ENCODE data around the gene LRRC49. TPM values are rescaled to one million over a fixed set of nuclear protein-coding genes. Genes with fewer than 3 reads are reported as not detected.

LRRC49 gene
- total RNA-seq, 1 experiment from 2014 or later, result 9.2 TPM

- intact Hi-C loops (cut with micrococcal nuclease; ENCODE audit: unreplicated experiment), result loop anchor here (5.0 kb wide), 1 partner anchor 199 kb away; no protein-coding TSS in a partner anchor
- H3K27me3 ChIP-seq (replicated peaks; ENCODE audit: insufficient read depth, low read depth, low read length, poor library complexity), result no peaks in the 10 kb centered on the region
- ChIA-PET POLR2A (ENCODE audit: low non-redundant PET) (no interaction called here), CTCF (no interaction called here)
- no peak for DNase-seq (ENCODE audit: low spot score)
- TF ChIP-seq, protein P1, sequence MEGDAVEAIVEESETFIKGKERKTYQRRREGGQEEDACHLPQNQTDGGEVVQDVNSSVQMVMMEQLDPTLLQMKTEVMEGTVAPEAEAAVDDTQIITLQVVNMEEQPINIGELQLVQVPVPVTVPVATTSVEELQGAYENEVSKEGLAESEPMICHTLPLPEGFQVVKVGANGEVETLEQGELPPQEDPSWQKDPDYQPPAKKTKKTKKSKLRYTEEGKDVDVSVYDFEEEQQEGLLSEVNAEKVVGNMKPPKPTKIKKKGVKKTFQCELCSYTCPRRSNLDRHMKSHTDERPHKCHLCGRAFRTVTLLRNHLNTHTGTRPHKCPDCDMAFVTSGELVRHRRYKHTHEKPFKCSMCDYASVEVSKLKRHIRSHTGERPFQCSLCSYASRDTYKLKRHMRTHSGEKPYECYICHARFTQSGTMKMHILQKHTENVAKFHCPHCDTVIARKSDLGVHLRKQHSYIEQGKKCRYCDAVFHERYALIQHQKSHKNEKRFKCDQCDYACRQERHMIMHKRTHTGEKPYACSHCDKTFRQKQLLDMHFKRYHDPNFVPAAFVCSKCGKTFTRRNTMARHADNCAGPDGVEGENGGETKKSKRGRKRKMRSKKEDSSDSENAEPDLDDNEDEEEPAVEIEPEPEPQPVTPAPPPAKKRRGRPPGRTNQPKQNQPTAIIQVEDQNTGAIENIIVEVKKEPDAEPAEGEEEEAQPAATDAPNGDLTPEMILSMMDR (conservative IDR thresholded peaks at IDR 0.05; ENCODE audit: low read depth, low read length), result no peak
- no peak for TF ChIP-seq EZH2 (IDR thresholded peaks at IDR 0.05; ENCODE audit: borderline replicate concordance, low read depth, low read length, poor library complexity, severe bottlenecking)
- no peaks in the 10 kb centered on the region for H3K9me3 ChIP-seq (ENCODE audit: low read depth, low read length, poor library complexity, severe bottlenecking)
- no peaks in the 10 kb centered on the region for H3K36me3 ChIP-seq (ENCODE audit: insufficient read depth, low read length, poor library complexity, severe bottlenecking)
- H3K27ac ChIP-seq (ENCODE audit: low read depth, low read length, poor library complexity, severe bottlenecking), result no peak overlapping the region
- peaks cover 9% of the 10 kb centered on the region for H3K4me1 ChIP-seq (ENCODE audit: insufficient read depth, low read length, poor library complexity, severe bottlenecking)
- no TSS peak for BruUV-seq (replicated peaks)
- no peak overlapping the region for H3K4me3 ChIP-seq (ENCODE audit: low read depth, low read length, poor library complexity, severe bottlenecking)
Observed at GRCh38 chr15:70876683-70877082, 15.9 kb upstream of the LRRC49 start.

- no peaks in the 10 kb centered on the region for H3K27me3 ChIP-seq (replicated peaks; ENCODE audit: insufficient read depth, low read depth, low read length, poor library complexity)
- H3K4me1 ChIP-seq (ENCODE audit: insufficient read depth, low read length, poor library complexity, severe bottlenecking), result peaks cover 9% of the 10 kb centered on the region
- ChIA-PET POLR2A (ENCODE audit: low non-redundant PET) (no interaction called here), CTCF (interaction anchor here (0.6 kb wide), 1 partner anchor 1320 kb away, joined by 3 read pairs; no protein-coding TSS in a partner anchor)
- no peak overlapping the region for H3K27ac ChIP-seq (ENCODE audit: low read depth, low read length, poor library complexity, severe bottlenecking)
- no peak overlapping the region for H3K4me3 ChIP-seq (ENCODE audit: low read depth, low read length, poor library complexity, severe bottlenecking)
- TF ChIP-seq, protein P1 (conservative IDR thresholded peaks at IDR 0.05; ENCODE audit: low read depth, low read length), result no peak
- no peak for TF ChIP-seq EZH2 (IDR thresholded peaks at IDR 0.05; ENCODE audit: borderline replicate concordance, low read depth, low read length, poor library complexity, severe bottlenecking)
- DNase-seq (ENCODE audit: low spot score), result no peak
- no TSS peak for BruUV-seq (replicated peaks)
- intact Hi-C loops (cut with micrococcal nuclease; ENCODE audit: unreplicated experiment), result loop anchor here (5.0 kb wide), 1 partner anchor 202 kb away; no protein-coding TSS in a partner anchor
- H3K9me3 ChIP-seq (ENCODE audit: low read depth, low read length, poor library complexity, severe bottlenecking), result no peaks in the 10 kb centered on the region
- H3K36me3 ChIP-seq (ENCODE audit: insufficient read depth, low read length, poor library complexity, severe bottlenecking), result no peaks in the 10 kb centered on the region
Observed at GRCh38 chr15:70879401-70879800, 13.2 kb upstream of the LRRC49 start.

DNA sequence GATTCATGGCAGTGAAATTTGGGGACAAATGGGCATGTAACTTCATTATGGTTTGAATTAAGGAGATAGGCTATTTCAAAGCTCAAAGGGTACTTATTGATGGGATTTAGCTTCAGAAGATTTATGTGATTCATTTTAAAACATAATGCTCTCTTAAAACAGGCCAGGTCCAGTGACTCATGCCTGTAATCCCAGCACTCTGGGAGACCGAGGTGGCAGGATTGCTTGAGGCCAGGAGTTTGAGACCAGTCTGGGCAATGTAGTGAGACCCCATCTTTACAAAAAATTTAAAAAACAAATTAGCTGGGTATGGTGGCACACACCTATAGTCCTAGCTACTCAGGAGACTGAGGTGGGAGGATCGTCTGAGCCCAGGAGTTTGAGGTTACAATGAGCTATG lies 11.8 kb upstream of the LRRC49 start:
- BruUV-seq (replicated peaks), result no TSS peak
- POLR2A ChIA-PET (ENCODE audit: low non-redundant PET), result no interaction called here
- Histone ChIP-seq H3K27ac (ENCODE audit: low read depth, low read length, poor library complexity, severe bottlenecking) (no peak overlapping the region), H3K27me3 (replicated peaks; ENCODE audit: insufficient read depth, low read depth, low read length, poor library complexity) (no peaks in the 10 kb centered on the region), H3K36me3 (ENCODE audit: insufficient read depth, low read length, poor library complexity, severe bottlenecking) (no peaks in the 10 kb centered on the region), H3K4me1 (ENCODE audit: insufficient read depth, low read length, poor library complexity, severe bottlenecking) (peaks cover 3% of the 10 kb centered on the region), H3K4me3 (ENCODE audit: low read depth, low read length, poor library complexity, severe bottlenecking) (no peak overlapping the region), H3K9me3 (ENCODE audit: low read depth, low read length, poor library complexity, severe bottlenecking) (no peaks in the 10 kb centered on the region)
- DNase-seq (ENCODE audit: low spot score), result no peak
- CTCF ChIA-PET, result no interaction called here
- intact Hi-C loops (cut with micrococcal nuclease; ENCODE audit: unreplicated experiment), result no loop called here
- no peak for TF ChIP-seq EZH2 (IDR thresholded peaks at IDR 0.05; ENCODE audit: borderline replicate concordance, low read depth, low read length, poor library complexity, severe bottlenecking)
- TF ChIP-seq, protein P1 (conservative IDR thresholded peaks at IDR 0.05; ENCODE audit: low read depth, low read length), result no peak
